Nephron (organoid): ENCODE data around the gene SUMF1.

Experiments used
- H3K27ac Mint-ChIP-seq, 3 experiments: 2 replicates each; pipeline ENCODE4 v1.8.0; 2020; ENCODE audit warnings: mixed read lengths in 3 of 3, mild to moderate bottlenecking in 2 of 3, moderate library complexity in 1 of 3
- H3K27me3 Mint-ChIP-seq: 2 replicates; pipeline ENCODE4 v1.8.0; 2021; ENCODE audit warnings: low read depth, mild to moderate bottlenecking, moderate library complexity, mixed read lengths
- H3K36me3 Mint-ChIP-seq: 2 replicates; pipeline ENCODE4 v1.8.0; 2020; ENCODE audit warnings: low read depth, mixed read lengths
- H3K4me1 Mint-ChIP-seq: 2 replicates; pipeline ENCODE4 v1.8.0; 2020; ENCODE audit warnings: mixed read lengths
- H3K4me3 Mint-ChIP-seq, 3 experiments: 2 replicates each; pipeline ENCODE4 v1.8.0; 2020; ENCODE audit warnings: mild to moderate bottlenecking in 3 of 3, mixed read lengths in 3 of 3, moderate library complexity in 2 of 3
- H3K9me3 Mint-ChIP-seq: 2 replicates; pipeline ENCODE4 v1.8.0; 2020; ENCODE audit warnings: mixed read lengths
- TF ChIP-seq, protein P1 (sequence below), 3 experiments: fragments of 200-600 bp; sonication (generic); IDR thresholded peaks; one replicate each; pipeline ENCODE4 v1.5.0; 2021; ENCODE audit warnings: antibody characterized with exemption in 3 of 3; ENCODE audit not compliant: unreplicated experiment in 3 of 3

The SUMF1 gene

DNA sequence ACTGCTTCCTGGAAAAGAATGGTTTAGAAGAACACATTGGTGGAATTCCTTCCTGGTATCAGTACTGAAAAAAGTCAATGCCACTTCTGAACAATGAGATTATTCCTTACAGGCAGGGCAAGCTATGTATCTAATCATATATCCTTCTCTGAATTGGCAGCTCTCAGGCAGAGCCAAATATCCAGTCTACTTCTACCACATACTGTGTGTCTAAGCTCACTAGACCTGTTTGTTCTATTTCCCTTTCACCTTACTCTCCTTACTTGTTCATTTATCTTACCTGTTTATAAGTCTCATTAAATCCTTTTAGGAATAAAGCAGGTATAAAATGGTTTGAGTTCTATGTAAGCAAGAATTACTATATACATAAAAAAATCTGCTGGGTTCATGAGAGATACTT lies 155.6 kb downstream of the SUMF1 start:
- H3K9me3 Mint-ChIP-seq, result peaks cover 4% of the 10 kb centered on the region
- peak overlapping the region in 1 of 3 experiments; percentile 11 for H3K27ac Mint-ChIP-seq
- H3K27me3 Mint-ChIP-seq, result no peaks in the 10 kb centered on the region
- H3K36me3 Mint-ChIP-seq, result peaks cover 76% of the 10 kb centered on the region
- TF ChIP-seq, protein P1, sequence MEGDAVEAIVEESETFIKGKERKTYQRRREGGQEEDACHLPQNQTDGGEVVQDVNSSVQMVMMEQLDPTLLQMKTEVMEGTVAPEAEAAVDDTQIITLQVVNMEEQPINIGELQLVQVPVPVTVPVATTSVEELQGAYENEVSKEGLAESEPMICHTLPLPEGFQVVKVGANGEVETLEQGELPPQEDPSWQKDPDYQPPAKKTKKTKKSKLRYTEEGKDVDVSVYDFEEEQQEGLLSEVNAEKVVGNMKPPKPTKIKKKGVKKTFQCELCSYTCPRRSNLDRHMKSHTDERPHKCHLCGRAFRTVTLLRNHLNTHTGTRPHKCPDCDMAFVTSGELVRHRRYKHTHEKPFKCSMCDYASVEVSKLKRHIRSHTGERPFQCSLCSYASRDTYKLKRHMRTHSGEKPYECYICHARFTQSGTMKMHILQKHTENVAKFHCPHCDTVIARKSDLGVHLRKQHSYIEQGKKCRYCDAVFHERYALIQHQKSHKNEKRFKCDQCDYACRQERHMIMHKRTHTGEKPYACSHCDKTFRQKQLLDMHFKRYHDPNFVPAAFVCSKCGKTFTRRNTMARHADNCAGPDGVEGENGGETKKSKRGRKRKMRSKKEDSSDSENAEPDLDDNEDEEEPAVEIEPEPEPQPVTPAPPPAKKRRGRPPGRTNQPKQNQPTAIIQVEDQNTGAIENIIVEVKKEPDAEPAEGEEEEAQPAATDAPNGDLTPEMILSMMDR (IDR thresholded peaks at IDR 0.05; ENCODE audit: unreplicated experiment in 3 of 3), result no peak
- no peak overlapping the region for H3K4me3 Mint-ChIP-seq
- peaks cover 15% of the 10 kb centered on the region for H3K4me1 Mint-ChIP-seq
